ENCODE results near the gene NMD3.

DNA sequence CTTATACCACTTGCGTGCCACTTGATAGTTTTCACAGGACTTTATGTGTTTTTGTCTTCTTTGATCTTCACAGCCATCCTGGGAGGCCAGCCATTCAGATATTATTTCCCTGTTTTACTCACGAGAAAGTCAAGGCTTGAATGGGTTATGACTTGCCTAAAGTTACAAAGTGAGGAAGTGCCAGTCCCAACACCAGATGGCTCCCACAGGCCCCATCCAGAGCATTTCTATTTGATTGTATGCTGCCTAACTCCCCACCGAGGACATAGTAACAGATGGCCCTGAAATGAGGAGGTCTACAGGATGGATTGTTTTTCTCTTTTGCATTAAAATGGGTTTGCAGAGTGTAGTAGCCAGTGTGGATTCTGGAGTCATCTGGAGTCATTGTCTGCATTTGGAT, 75.7 kb downstream of the NMD3 start:
- TF ChIP-seq CTCF (IDR thresholded peaks at IDR 0.05): no peak
- TF ChIP-seq POLR2A (IDR thresholded peaks at IDR 0.05): no peak
- no peak for TF ChIP-seq POLR2AphosphoS5 (IDR thresholded peaks at IDR 0.05)

Data from stomach (tissue), 4 donors.